ACC112 (cell line): ENCODE measurements around the gene MTA1.

Source experiments
- H2AFZ ChIP-seq: fragments of 200-600 bp; sonication (generic); one replicate; pipeline ENCODE4 v1.6.0; 2017; ENCODE audit warnings: antibody characterized with exemption, low read length; ENCODE audit not compliant: unreplicated experiment
- H3K27ac ChIP-seq: fragments of 200-600 bp; sonication (generic); 2 replicates; pipeline ENCODE4 v1.5.1; 2014; ENCODE audit warnings: low read depth, mild to moderate bottlenecking, antibody characterized with exemption, low read length, moderate library complexity
- H3K27me3 ChIP-seq: fragments of 200-600 bp; sonication (generic); 2 replicates; pipeline ENCODE4 v1.6.1; 2014; ENCODE audit warnings: mild to moderate bottlenecking, antibody characterized with exemption, low read length, moderate library complexity, mixed read lengths; ENCODE audit not compliant: insufficient read depth
- H3K36me3 ChIP-seq: fragments of 200-600 bp; sonication (generic); 2 replicates; pipeline ENCODE4 v1.6.1; 2016; ENCODE audit warnings: mild to moderate bottlenecking, antibody characterized with exemption, low read length, moderate library complexity, mixed read lengths; ENCODE audit not compliant: insufficient read depth
- H3K4me1 ChIP-seq: fragments of 200-600 bp; sonication (generic); one replicate; pipeline ENCODE4 v1.6.1; 2016; ENCODE audit warnings: low read length, mixed read lengths; ENCODE audit not compliant: insufficient read depth, unreplicated experiment, control insufficient read depth
- H3K4me3 ChIP-seq: fragments of 200-600 bp; sonication (generic); 2 replicates; pipeline ENCODE4 v1.5.1; 2014; ENCODE audit warnings: mild to moderate bottlenecking, low read depth, low read length
- H3K79me2 ChIP-seq: fragments of 200-600 bp; sonication (generic); one replicate; pipeline ENCODE4 v1.6.0; 2016; ENCODE audit warnings: low read length; ENCODE audit not compliant: control insufficient read depth, unreplicated experiment, insufficient read depth

MTA1 gene

GRCh38 chr14:105388110-105388951 is 31.3 kb upstream of the MTA1 start:
- Histone ChIP-seq H3K27ac (no peak overlapping the region), H2AFZ (no peak overlapping the region), H3K27me3 (no peaks in the 10 kb centered on the region), H3K36me3 (no peaks in the 10 kb centered on the region), H3K4me3 (no peak overlapping the region), H3K79me2 (no peaks in the 10 kb centered on the region), H3K4me1 (no peaks in the 10 kb centered on the region)

- H3K27ac ChIP-seq, result no peak overlapping the region
- no peaks in the 10 kb centered on the region for H3K4me1 ChIP-seq
- H3K79me2 ChIP-seq, result no peaks in the 10 kb centered on the region
- H3K4me3 ChIP-seq, result no peak overlapping the region
- no peaks in the 10 kb centered on the region for H3K27me3 ChIP-seq
- H2AFZ ChIP-seq, result no peak overlapping the region
- H3K36me3 ChIP-seq, result no peaks in the 10 kb centered on the region
Measured at GRCh38 chr14:105388976-105389375, 30.7 kb upstream of the MTA1 start.

- Histone ChIP-seq H3K27me3 (no peaks in the 10 kb centered on the region), H3K4me1 (no peaks in the 10 kb centered on the region), H3K27ac (no peak overlapping the region), H3K79me2 (no peaks in the 10 kb centered on the region), H3K4me3 (no peak overlapping the region), H2AFZ (no peak overlapping the region), H3K36me3 (no peaks in the 10 kb centered on the region)
Measured at GRCh38 chr14:105389534-105389933, 30.1 kb upstream of the MTA1 start.

GRCh38 chr14:105389976-105390848 is 29.4 kb upstream of the MTA1 start:
- no peaks in the 10 kb centered on the region for H3K4me1 ChIP-seq

GRCh38 chr14:105390849-105391500 is 28.7 kb upstream of the MTA1 start:
- Histone ChIP-seq H3K79me2 (no peaks in the 10 kb centered on the region), H3K36me3 (no peaks in the 10 kb centered on the region), H3K4me1 (no peaks in the 10 kb centered on the region), H3K4me3 (no peak overlapping the region), H3K27ac (no peak overlapping the region), H3K27me3 (no peaks in the 10 kb centered on the region), H2AFZ (no peak overlapping the region)

More at GRCh38 chr14:105389976-105390848, 29.4 kb upstream of the MTA1 start:
- H3K4me3 ChIP-seq, result no peak overlapping the region
- H2AFZ ChIP-seq, result no peak overlapping the region
- no peaks in the 10 kb centered on the region for H3K27me3 ChIP-seq
- H3K79me2 ChIP-seq, result no peaks in the 10 kb centered on the region
- no peak overlapping the region for H3K27ac ChIP-seq
- H3K36me3 ChIP-seq, result no peaks in the 10 kb centered on the region

- no peak overlapping the region for H3K4me3 ChIP-seq
- H3K4me1 ChIP-seq, result no peaks in the 10 kb centered on the region
- H3K27ac ChIP-seq, result no peak overlapping the region
- H3K36me3 ChIP-seq, result no peaks in the 10 kb centered on the region
- no peaks in the 10 kb centered on the region for H3K79me2 ChIP-seq
- H2AFZ ChIP-seq, result no peak overlapping the region
- no peaks in the 10 kb centered on the region for H3K27me3 ChIP-seq
Measured at GRCh38 chr14:105391541-105391940, 28.1 kb upstream of the MTA1 start.

- H3K4me1 ChIP-seq, result peaks cover 4% of the 10 kb centered on the region
- no peaks in the 10 kb centered on the region for H3K36me3 ChIP-seq
- no peak overlapping the region for H3K4me3 ChIP-seq
- H2AFZ ChIP-seq, result no peak overlapping the region
- H3K27me3 ChIP-seq, result no peaks in the 10 kb centered on the region
- H3K79me2 ChIP-seq, result no peaks in the 10 kb centered on the region
- H3K27ac ChIP-seq, result no peak overlapping the region
Measured at GRCh38 chr14:105392131-105393090, 27.2 kb upstream of the MTA1 start.

- Histone ChIP-seq H2AFZ (no peak overlapping the region), H3K4me1 (peaks cover 8% of the 10 kb centered on the region), H3K36me3 (no peaks in the 10 kb centered on the region), H3K27me3 (no peaks in the 10 kb centered on the region), H3K27ac (no peak overlapping the region), H3K79me2 (no peaks in the 10 kb centered on the region), H3K4me3 (no peak overlapping the region)
Measured at GRCh38 chr14:105393151-105393550, 26.5 kb upstream of the MTA1 start.

GRCh38 chr14:105394714-105395537 is 24.7 kb upstream of the MTA1 start:
- no peak overlapping the region for H3K4me3 ChIP-seq
- H3K79me2 ChIP-seq, result peaks cover 14% of the 10 kb centered on the region
- peaks cover 7% of the 10 kb centered on the region; the same call in 1 of the 2 replicates for H3K36me3 ChIP-seq
- H3K4me1 ChIP-seq, result peaks cover 8% of the 10 kb centered on the region
- H3K27ac ChIP-seq, result no peak overlapping the region
- H3K27me3 ChIP-seq, result no peaks in the 10 kb centered on the region
- H2AFZ ChIP-seq, result no peak overlapping the region
